Hematopoietic multipotent progenitor cell (in vitro differentiated cells): ENCODE measurements around the gene CALR3. TPM values are rescaled to one million over a fixed set of nuclear protein-coding genes. Genes with fewer than 3 reads are reported as not detected.
"Not testable (repeated sequence)": the region's sequence is repeated elsewhere in the genome, so short reads cannot be mapped to it uniquely, and the experiment has no call there.

ENCODE experiments used
- DNase-seq, 3 donors: peaks; one replicate each; pipeline ENCODE4 v3.0.0-alpha.2; 2011 to 2015; ENCODE audit warnings: low read depth in 2 of 3, low spot score in 2 of 3
- total RNA-seq: library from RNA; depleted of rRNA; stranded (reverse); fragments of >200 nt; gene quantifications from one replicate; pipeline ENCODE4 v1.2.3, GENCODE V29; 2012

CALR3 gene
- total RNA-seq, 1 donor, result not detected

DNA sequence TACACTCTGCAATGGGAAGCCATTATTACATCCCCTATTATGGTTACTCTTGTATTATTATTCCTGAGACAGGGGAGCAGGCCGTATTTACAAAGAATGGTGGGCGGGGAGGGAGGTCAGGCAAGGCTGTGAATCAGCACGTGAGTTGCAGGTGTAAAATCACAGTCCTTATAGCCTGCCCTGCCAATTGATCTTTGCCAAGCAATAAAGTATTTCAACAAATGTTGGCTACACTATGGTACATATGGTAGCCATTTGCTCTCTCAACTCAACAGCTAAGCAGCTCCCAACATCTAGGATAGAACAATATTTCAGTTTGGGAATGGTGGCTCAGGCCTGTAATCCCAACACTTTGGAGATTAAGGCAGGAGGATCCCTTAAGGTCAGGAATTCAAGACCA is 36.3 kb downstream of the CALR3 start:
- no peak for DNase-seq

DNA sequence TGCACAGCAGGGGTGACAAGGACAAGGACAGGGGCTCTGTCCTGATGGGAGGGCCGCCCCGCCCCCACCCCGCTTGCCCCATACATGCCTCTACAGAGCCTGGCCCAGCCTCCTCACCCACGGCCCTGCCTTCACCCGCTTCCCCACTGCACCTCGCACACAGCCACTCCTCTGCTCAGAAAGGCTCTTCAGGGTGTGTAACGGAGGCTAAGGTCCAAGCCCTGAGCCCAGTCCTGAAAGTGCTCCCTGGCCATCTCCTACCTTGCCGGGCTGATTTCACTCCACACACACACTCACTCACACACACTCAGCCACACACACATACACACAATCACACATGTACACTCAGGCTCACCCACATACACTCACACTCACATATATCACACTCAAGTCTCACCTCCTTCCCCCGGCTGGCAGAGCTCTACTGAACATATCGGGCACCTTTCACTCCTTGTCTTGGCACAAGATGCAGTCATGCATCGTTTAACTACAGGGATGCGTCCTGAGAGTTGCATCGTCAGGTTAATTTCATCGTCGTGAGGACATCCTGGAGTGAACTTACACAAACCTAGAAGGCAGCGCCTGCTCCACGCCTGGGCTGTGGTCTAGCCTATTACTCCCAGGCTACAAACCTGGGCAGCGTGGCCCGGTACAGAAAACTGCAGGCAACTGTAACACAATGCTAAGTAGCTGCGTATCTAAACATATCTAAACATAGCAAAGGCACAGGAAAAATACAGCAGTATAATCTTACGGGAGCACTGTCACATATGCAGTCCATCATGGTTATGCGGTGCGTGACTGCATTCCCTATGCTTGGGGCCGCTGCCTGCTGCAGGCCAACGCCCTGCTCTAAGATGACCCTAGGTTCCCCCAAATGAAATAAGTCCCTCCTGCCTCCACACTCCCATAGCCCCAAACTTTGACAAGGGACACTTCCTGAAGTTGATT is 37.3 kb downstream of the CALR3 start:
- DNase-seq, result no peak

DNA sequence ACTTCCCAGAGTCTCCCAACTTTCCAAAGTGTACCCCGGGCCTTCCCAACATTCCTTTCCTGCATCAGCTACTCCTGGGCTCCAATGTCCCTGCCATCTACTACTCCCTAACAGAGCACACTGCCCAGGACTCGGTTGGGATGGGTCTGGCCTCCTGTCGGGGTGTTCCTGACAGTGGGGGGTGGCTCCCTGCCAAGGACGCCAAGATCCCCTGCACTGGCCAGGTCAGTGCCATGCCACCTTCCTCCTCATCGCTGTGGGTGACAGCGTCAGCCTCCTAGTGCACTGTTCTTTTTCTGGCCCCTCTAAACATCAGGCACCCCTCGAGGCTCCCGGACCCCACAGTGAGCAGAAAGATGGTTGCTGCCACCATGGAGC is 38.0 kb downstream of the CALR3 start:
- no peak for DNase-seq

DNA sequence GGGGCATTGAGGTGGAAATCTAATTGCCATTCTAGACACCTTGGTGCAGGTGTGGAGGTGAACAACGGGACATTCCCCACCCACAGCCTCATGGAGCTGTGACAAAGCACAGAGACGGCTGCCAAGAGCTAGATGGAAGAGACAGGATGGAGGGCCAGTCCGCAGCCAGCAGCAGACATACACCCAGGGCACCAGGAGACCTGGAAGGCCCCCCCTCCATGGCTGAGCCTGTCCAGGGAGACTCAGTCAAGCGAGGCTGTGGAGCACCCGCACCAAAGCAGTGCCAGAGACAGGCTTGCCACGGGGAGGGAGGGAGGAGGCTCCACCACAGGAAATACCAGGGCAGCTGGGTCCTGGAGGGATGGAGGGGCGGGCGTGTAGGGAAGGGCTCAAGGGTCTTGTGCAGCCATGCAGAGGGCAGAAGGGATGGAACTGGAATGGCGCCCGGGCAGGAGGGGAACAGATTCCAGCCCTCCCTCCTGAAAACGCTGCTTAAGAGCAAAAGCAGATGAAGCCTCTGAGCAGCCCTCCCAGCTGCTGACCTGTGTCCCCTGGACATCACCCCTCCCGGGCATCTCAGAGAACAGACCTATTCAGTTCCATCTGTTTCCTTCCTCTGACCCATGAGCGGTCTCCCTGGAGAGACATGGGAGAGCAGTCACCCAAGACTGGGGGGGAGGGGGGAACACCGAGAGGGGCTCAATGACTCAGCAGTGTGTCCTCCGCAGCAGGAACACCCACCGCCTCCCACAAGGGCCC is 38.6 kb downstream of the CALR3 start:
- peak in 1 of 3 donors; percentile 45 for DNase-seq

DNA sequence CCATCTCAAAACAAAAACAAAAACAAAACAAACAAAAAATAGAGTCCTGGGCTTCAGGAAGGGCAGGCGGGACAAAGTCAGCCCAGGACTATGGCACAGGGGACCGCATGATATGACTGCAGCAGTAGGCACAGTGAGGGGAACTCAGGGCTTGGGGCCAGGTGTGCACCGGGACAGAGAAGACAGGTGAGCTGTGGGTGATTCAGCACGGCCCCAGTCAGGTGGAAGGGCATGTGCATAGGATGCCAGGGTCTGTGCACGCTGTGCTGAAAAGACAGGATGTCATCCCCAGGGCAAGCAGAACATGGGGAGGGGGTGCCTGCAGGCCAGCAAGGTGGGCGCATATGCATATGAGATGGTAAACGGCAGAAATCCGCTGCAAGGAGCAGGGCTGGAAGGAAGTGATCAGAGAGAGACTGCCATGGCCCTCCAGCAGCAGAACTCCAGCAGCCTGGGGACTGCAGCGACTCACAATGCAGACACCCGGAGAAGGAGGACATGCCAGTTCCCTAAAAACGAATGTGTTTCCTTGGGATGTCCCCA is 39.2 kb downstream of the CALR3 start:
- DNase-seq, result no peak

DNA sequence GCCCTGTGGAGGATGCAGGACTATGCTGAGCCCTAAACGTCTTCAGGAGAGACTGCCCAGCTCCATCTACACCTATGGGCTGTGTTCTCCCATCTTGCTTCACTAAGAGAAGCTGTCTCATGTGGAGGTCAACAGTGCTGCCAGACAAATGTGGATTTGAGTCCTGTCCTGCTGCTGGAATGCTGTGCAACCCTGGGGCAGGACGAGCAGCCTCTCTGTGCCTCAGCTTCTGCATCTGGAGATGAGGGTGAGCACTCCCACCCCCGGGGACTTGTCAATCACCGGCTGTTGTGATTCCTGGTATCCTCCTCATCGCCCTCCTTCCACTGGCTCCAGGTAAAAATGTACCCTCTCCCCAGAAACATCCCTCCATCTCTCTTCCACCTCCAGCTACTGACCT is 40.5 kb downstream of the CALR3 start:
- no peak for DNase-seq

DNA sequence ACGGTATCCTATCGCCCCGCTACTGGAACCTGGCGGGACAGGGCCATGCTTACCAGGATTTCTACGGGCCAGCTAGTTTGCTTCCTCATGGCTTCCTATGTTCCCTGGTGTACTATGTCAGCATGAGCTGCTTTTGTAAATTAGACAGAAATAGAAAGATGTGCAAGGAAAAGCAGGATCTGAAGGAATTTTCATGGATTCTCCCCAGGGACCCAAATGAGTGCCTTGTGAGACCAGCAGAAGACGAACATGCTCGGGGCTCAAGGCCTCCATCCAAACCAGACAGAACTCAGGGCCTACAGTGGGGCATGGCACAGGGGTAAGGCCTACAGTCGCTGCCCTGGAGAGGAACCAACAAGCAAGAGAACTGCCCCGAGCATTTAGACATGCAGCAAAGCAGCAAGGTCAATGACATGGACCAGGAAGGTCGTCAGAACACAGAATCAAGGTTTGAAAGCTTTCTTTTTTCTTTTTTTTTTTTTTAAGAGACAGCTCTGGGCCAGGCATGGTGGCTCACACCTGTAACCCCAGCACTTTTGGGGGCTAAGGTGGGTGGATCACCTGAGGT is 41.5 kb downstream of the CALR3 start:
- no peak for DNase-seq

DNA sequence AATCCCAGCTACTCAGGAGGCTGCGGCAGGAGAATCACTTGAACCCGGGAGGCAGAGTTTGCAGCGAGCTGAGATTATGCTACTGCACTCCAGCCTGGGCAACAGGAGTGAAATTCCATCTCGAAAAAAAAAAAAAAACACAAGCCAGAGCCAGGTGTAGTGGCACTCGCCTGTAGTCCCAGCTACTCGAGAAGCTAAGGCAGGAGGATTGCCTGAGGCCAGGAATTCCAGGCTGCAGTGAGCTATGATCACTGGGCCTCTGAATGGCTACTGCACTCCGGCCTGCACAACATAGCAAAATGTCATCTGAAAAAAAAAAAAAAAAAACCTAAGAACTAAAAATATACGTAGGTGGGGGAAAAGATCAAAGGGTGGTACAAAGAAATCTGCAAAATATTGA is 43.6 kb downstream of the CALR3 start:
- no peak for DNase-seq

DNA sequence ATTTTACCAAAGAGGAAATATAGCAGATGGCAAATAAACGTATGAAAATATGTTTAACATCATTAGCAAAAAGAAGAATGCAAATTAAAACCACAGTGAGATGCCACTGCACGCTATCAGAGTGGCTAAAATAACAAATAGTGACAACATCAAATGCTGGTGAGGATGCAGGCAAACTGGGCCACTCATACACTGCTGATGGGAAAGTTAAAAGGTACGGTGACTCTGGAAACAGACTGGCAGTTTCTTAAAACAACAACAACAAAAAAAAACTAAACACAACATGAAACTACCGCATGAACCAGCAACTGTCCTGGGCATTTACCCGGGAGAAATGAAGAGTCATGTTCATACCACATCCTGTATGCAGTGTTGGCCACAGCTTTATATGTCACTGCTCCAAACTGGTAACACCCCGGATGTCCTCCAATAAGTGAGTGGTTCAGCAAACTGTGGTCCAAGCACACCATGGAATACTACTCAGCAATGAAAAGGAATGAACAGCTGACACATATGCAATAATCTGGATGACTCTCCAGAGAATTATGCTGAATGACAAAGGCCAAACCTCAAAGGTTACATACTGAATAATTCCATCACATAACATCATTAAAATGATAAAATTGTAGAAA is 46.5 kb downstream of the CALR3 start:
- DNase-seq, result peak in 2 of 3 donors; percentile 62 to 68

DNA sequence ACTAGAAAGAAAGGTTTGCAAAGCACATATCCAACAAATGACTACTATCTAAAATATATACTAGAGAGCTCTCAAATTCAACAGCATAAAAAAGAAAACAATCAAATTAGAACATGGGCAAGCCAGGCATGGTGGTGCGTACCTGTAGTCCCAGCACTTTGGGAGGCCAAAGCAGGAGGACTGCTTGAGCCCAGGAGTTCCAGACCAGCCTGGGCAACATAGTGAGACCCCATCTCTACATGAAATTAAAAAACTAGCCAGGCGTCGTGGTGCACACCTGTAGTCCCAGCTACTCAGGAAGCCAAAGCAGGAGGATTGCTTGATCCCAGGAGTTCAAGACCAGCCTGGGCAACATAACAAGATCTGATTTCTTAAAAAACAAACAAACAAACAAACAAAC is 47.1 kb downstream of the CALR3 start:
- not testable (repeated sequence) for DNase-seq

DNA sequence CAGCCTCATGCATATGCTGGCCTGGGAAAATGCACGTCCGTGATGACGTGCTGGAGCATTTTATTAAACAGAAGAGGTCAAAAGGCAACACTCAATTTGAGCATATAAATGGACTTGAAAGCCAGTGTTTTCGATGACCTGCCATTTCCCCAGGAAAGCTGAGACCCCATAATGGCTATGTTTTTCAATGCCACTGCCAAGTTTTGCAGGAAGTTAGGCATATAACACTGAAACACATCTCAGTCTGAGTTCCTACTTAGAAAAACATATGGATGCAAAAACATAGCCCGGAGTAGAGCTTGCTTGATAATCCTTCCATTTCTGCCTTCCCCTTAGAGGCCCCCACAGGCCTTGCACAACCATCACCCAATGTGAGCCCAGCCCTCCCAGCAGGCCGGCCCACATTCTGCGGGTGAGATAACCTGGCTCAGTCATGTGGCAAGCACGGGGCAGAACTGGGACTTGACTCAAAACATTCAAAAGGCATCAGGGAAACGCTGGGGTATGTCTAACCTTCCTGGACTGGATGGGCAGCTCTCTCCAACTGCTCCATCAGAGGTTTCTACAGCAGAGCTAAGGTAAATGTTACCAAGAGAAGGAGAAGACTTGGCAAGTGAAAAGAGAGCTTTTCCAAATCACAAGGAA is 49.1 kb downstream of the CALR3 start:
- peak in 2 of 3 donors; percentile 59 to 71 for DNase-seq

DNA sequence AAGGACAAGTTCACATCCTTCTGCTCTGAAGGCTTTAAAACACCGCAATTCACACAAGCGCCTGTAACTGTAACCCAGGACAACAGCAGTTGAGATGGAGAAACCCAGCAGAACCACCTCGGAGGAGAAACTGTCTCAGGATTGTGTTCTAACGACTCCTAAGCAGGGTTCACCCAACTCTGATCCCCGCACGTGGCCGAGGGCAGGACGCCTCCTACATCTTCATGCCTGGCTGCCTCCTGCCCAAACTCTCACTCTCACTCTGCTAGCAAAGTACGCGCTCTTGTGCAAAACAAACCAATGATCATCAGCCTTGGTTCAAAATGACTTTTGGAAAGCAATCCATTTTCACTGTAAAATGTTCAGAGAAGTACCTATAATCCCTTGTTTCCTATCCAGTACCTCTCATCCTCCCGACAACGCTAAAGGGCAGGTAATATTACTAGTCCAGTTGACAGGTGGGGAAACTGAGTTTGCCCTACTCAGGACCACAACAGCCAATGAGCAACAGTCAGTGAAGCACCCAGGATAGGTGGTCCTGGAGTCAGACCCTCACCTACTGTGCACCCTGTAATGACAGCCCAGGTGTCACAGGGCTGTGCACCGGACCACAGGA is 49.8 kb downstream of the CALR3 start:
- no peak for DNase-seq

DNA sequence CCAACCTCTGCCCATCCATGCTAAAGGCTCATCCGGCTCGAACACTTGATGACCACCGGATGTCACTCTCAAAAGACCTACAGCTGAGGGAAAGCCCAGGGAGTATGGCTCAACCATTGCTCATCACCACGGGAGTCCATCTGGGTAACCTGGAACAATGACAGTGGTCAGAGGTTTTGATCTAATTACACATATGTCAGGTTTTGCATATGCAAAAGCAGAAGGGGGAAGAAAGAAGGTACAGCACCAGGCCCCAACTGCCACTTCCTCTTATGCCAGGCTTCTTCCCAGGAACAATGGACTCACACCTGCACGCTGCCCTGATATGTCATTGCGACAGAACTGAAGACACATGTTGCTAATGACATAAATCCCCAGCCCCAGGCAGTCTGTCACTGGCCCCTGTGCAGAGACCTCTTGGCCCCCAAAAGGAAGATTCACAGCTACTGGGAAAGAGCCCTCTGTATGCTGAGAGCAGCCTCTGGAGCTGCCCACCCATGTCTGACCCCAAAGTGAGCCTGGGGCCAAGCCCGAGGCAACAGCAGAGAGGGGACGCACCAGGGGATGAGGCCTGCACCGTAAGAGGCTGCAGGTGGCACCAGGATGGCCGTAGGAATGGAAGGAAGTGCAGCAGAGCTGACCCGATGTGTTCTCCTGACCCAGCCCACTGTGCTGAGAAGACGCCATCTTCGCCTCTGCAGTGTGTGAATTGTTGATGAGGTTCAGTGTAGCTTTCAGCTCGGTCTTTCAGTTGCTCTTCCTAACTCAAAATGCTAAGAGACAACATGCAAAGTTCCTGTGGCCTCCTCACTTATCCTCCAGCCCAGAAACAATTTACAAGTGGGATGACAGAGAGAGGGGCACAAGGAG is 50.5 kb downstream of the CALR3 start:
- DNase-seq, result peak in 2 of 3 donors; percentile 51 to 55

DNA sequence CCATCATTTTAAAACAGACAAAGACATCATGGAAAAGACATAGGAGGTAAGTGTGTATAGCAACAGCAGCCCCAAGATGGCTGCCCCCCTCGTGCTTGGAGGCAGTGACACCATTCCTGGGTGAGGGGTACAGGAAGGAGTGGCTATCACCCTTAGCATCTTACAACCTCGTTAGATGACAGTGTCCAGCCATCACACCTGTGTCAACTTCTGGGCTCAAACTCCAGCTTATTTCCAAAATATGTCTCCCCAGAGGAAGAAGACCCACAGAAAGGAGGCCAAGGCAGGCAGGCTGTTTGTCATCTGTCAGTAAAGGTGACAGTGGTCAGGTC is 51.7 kb downstream of the CALR3 start:
- DNase-seq, result no peak

DNA sequence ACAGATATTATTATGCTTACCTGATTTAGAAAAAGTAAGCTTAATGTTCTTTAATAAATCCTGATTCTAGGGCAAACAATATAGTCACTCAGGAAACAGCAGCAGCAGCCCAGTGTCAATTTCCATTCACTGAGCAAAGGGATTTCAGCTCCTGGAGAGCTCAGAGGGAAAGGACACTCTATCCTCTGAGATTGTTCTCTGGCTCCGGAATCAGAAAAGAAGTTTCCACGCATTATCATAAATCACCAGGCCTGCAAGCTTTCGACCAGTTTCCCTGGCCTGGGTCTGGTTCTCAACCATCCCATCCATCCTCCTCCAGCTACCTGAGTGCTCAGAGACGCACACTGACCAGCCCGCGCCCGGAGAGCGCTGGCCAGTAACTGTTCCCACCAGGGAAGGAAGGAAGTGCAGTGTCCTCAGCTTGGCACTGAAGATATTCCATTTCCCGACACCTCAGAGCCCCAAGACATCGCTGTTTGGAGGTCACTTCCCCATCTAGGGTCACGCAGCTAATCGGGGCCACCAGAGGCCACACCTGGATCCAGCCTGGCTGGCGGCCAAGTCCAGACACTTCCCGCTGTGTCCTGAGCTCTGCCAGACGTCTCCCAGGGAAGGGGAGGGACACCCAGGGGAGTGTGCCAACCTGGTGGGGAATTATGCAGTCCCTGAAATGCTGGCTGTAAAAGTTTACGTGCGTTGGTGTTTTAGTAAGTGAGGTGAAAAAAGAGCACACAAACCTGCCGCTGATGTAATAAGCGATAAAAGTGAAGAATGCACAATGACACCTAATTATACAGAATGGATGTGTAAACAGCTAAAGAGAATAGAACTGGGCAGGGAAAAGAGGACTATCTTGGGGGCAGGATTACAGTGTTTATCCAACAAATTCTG is 53.3 kb downstream of the CALR3 start:
- DNase-seq, result no peak

DNA sequence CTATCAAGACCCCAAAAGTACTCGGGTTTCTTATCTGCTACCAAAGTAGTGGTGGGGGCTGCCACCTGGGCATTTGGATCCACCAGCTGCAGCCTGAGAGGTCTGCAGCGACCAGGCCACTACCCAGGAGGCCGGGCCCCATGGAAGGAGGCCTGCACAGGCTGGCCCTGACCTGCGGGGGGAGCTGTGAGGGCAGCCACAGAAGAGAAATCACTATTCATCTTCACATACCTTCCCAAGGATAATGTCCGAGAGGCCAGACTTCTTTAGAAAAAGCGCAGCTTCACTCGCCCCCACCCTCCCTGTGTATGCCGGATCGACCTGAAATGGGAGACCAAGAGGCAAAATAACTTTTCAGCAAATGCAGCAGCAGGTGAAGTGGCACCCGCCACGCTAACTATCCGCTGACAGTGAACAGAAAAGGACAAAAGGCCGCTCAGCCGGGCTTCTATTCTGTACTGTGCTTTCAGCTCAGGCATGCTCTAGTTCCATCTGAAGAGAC is 54.3 kb downstream of the CALR3 start:
- peak in 1 of 3 donors; percentile 39 for DNase-seq

DNA sequence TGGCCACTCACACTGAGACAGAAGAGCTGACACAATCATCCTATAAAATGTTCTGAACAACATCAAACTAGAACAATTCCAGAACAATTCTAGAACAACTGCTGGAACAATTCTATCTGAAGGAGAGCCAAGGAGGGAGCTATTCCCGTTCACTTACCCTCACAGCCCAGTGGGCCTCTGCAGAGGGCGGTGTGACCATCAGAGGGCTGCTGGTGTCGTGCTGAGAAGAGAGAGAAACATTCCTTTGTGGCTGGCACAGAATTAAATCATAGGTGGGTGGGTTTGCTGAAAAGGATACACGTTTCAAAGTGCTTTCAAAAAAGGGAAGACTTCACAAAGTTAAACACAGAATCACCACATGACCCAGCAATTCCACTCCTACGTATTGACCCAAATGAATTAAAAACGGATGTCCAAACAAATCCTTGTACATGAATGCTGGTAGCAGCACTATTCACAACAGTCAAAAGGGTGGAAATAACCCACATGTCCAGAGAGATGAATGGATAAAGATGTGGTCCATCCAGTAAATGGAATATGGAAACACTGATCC is 59.1 kb downstream of the CALR3 start:
- no peak for DNase-seq
